Ramos (cell line): ENCODE measurements around the gene SMARCB1.

ENCODE experiments used
- in situ Hi-C: fragments of 300-500 bp; cut with MboI; formaldehyde crosslinking; loops from one replicate; pipeline ENCODE4 v1.14.3; 2022; ENCODE audit warnings: low sequenced_read_pairs; ENCODE audit not compliant: unreplicated experiment

The SMARCB1 gene

GRCh38 chr22:23778577-23778900, 8.2 kb upstream of the SMARCB1 start:
- in situ Hi-C loops, result no loop called here

GRCh38 chr22:23779083-23779482, 7.7 kb upstream of the SMARCB1 start:
- in situ Hi-C loops, result no loop called here

- in situ Hi-C loops, result no loop called here
Measured at GRCh38 chr22:23779731-23780130, 7.0 kb upstream of the SMARCB1 start.

GRCh38 chr22:23780146-23780748, 6.5 kb upstream of the SMARCB1 start:
- in situ Hi-C loops, result no loop called here

- in situ Hi-C loops, result no loop called here
Measured at GRCh38 chr22:23781065-23781464, 5.7 kb upstream of the SMARCB1 start.

- in situ Hi-C loops, result no loop called here
Measured at GRCh38 chr22:23781511-23782183, 5.1 kb upstream of the SMARCB1 start.

GRCh38 chr22:23782252-23782651, 4.5 kb upstream of the SMARCB1 start:
- in situ Hi-C loops, result no loop called here

- in situ Hi-C loops, result no loop called here
Measured at GRCh38 chr22:23782703-23783102, 4.1 kb upstream of the SMARCB1 start.

- in situ Hi-C loops, result no loop called here
Measured at GRCh38 chr22:23783265-23784150, 3.3 kb upstream of the SMARCB1 start.

- in situ Hi-C loops, result no loop called here
Measured at GRCh38 chr22:23784215-23784732, 2.5 kb upstream of the SMARCB1 start.

- in situ Hi-C loops, result no loop called here
Measured at GRCh38 chr22:23786261-23786710, 480 bp upstream of the SMARCB1 start.

GRCh38 chr22:23787600-23787896, 782 bp downstream of the SMARCB1 start:
- in situ Hi-C loops, result no loop called here

GRCh38 chr22:23787910-23788309, 1.1 kb downstream of the SMARCB1 start:
- in situ Hi-C loops, result no loop called here

- in situ Hi-C loops, result no loop called here
Measured at GRCh38 chr22:23789121-23789520, 2.4 kb downstream of the SMARCB1 start.

GRCh38 chr22:23789638-23790037, 2.9 kb downstream of the SMARCB1 start:
- in situ Hi-C loops, result no loop called here

- in situ Hi-C loops, result no loop called here
Measured at GRCh38 chr22:23790819-23791737, 4.3 kb downstream of the SMARCB1 start.

- in situ Hi-C loops, result no loop called here
Measured at GRCh38 chr22:23791738-23792645, 5.2 kb downstream of the SMARCB1 start.

GRCh38 chr22:23793326-23793725, 6.6 kb downstream of the SMARCB1 start:
- in situ Hi-C loops, result no loop called here

- in situ Hi-C loops, result no loop called here
Measured at GRCh38 chr22:23796461-23796860, 9.7 kb downstream of the SMARCB1 start.
